Endothelial cell of umbilical vein (primary cell): ENCODE data around the gene ABCA1. TPM values are rescaled to one million over a fixed set of nuclear protein-coding genes. Genes with fewer than 3 reads are reported as not detected.

Source experiments
- BruUV-seq: library from RNA; stranded (reverse); fragments of 400-500 nt; replicated peaks from 2 replicates; lab custom pipeline; 2021; lab: Mats Ljungman, UMichigan
- CTCF ChIA-PET: fragments of 300-600, 350-600 bp; sonication (Branson Sonifier 250); formaldehyde crosslinking; loops from one replicate; lab custom pipeline; 2021; ENCODE audit warnings: antibody characterized with exemption, inconsistent platforms; lab: Charles Lee
- POLR2A ChIA-PET: fragments of 300-600, 350-600 bp; sonication (Branson Sonifier 250); formaldehyde crosslinking; loops from one replicate; lab custom pipeline; 2021; ENCODE audit warnings: antibody characterized with exemption, inconsistent platforms; lab: Charles Lee
- DNase-seq: peaks from one replicate; pipeline ENCODE4 v3.0.0-alpha.2; 2011; ENCODE audit warnings: low read depth, low spot score
- FAIRE-seq: peaks from 2 replicates; lab custom pipeline; 2011; peaks lifted over from hg19 to GRCh38; lab: Jason Lieb, UNC
- H2AFZ ChIP-seq: 2 replicates; pipeline ENCODE4 v1.6.0; 2012; ENCODE audit warnings: low read depth, low read length, control low read depth, inconsistent platforms
- H3K27ac ChIP-seq: 2 replicates; pipeline ENCODE4 v1.5.1; 2011; ENCODE audit warnings: low read depth, mild to moderate bottlenecking, control low read depth, low read length, moderate library complexity; ENCODE audit not compliant: insufficient read depth
- H3K27me3 ChIP-seq, 2 experiments: 2 replicates each; pipeline versions ENCODE4 v1.6.0 to v1.6.1; 2011; ENCODE audit warnings: low read length in 2 of 2, mixed read lengths in 1 of 2; ENCODE audit not compliant: control insufficient read depth in 2 of 2, insufficient read depth in 2 of 2
- H3K36me3 ChIP-seq, 2 experiments: 2 replicates in 1 of 2; 3 replicates in 1 of 2; pipeline ENCODE4 v1.5.1; 2011; ENCODE audit warnings: low read length in 2 of 2, mild to moderate bottlenecking in 1 of 2, moderate library complexity in 1 of 2; ENCODE audit not compliant: control insufficient read depth in 2 of 2, insufficient read depth in 2 of 2; ENCODE audit errors: extremely low read depth in 1 of 2
- H3K4me1 ChIP-seq: 3 replicates; pipeline ENCODE4 v1.5.1; 2011; ENCODE audit warnings: mild to moderate bottlenecking, low read length; ENCODE audit not compliant: control insufficient read depth, insufficient read depth; ENCODE audit errors: extremely low read depth
- H3K4me2 ChIP-seq: 2 replicates; pipeline ENCODE4 v1.6.1; 2011; ENCODE audit warnings: low read length, control low read depth, mixed read lengths; ENCODE audit not compliant: insufficient read depth
- H3K4me3 ChIP-seq, 3 experiments: fragments of 200-600 bp in 1 of 3; sonication (generic), shearing (Covaris generic) in 1 of 3; replicated peaks in 1 of 3; 2 replicates each; pipeline ENCODE4 v1.5.1; 2011 to 2016; ENCODE audit warnings: control low read depth in 3 of 3, low read length in 3 of 3, mild to moderate bottlenecking in 2 of 3, inconsistent platforms in 1 of 3, low read depth in 1 of 3, moderate library complexity in 1 of 3; ENCODE audit not compliant: insufficient read depth in 1 of 3
- H3K79me2 ChIP-seq: 2 replicates; pipeline ENCODE4 v1.6.0; 2012; ENCODE audit warnings: low read length, inconsistent platforms; ENCODE audit not compliant: control insufficient read depth, insufficient read depth
- H3K9ac ChIP-seq: replicated peaks from 2 replicates; pipeline ENCODE3; 2011; ENCODE audit warnings: low read length, control low read depth; ENCODE audit not compliant: insufficient read depth; ENCODE audit errors: extremely low read depth
- H3K9me1 ChIP-seq: replicated peaks from 3 replicates; pipeline ENCODE4 v1.6.0; 2011; ENCODE audit warnings: mild to moderate bottlenecking, low read length; ENCODE audit not compliant: control insufficient read depth, insufficient read depth; ENCODE audit errors: extremely low read depth
- H3K9me3 ChIP-seq: replicated peaks from 2 replicates; pipeline ENCODE4 v1.5.1; 2012; ENCODE audit warnings: low read length, inconsistent platforms; ENCODE audit not compliant: control insufficient read depth, insufficient read depth
- H4K20me1 ChIP-seq: replicated peaks from 2 replicates; pipeline ENCODE3; 2011; ENCODE audit warnings: mild to moderate bottlenecking, low read length; ENCODE audit not compliant: control insufficient read depth, insufficient read depth; ENCODE audit errors: extremely low read depth
- CTCF ChIP-seq, 2 donors: IDR thresholded peaks; 1 replicate in 1 of 2; 2 replicates in 1 of 2; pipeline ENCODE4 v1.5.1; 2011; ENCODE audit warnings: low read length in 2 of 2, mild to moderate bottlenecking in 2 of 2, moderate library complexity in 2 of 2, control low read depth in 1 of 2, inconsistent platforms in 1 of 2, low read depth in 1 of 2; ENCODE audit not compliant: insufficient read depth in 1 of 2; ENCODE audit errors: extremely low read depth in 1 of 2
- EZH2 ChIP-seq: IDR thresholded peaks from 2 replicates; pipeline ENCODE4 v1.6.1; 2012; ENCODE audit warnings: borderline replicate concordance, low read depth, mild to moderate bottlenecking, moderate library complexity, low read length, inconsistent platforms; ENCODE audit not compliant: severe bottlenecking
- FOS ChIP-seq: IDR thresholded peaks from 2 replicates; pipeline ENCODE4 v1.6.1; 2011; ENCODE audit warnings: mild to moderate bottlenecking, low read length, moderate library complexity, borderline replicate concordance; ENCODE audit not compliant: insufficient read depth
- GATA2 ChIP-seq: IDR thresholded peaks from 2 replicates; pipeline ENCODE4 v1.7.0; 2011; ENCODE audit warnings: low read depth, mild to moderate bottlenecking, moderate library complexity, mixed read lengths, low read length; ENCODE audit not compliant: insufficient read length, insufficient read depth
- MAX ChIP-seq: IDR thresholded peaks from 2 replicates; pipeline ENCODE4 v1.6.1; 2011; ENCODE audit not compliant: insufficient read depth, insufficient read length
- MYC ChIP-seq: IDR thresholded peaks from one replicate; pipeline ENCODE4 v1.6.1; 2011; ENCODE audit warnings: mild to moderate bottlenecking, low read depth, low read length
- POLR2A ChIP-seq: IDR thresholded peaks from 2 replicates; pipeline ENCODE4 v1.6.1; 2012; ENCODE audit warnings: low read depth, mild to moderate bottlenecking, control low read depth, low read length
- POLR2AphosphoS5 ChIP-seq: IDR thresholded peaks from 2 replicates; pipeline ENCODE4 v1.6.1; 2012; ENCODE audit warnings: low read depth, mild to moderate bottlenecking, control low read depth, low read length, moderate library complexity; ENCODE audit not compliant: insufficient read depth
- dilution Hi-C: fragments of 300-500 bp; cut with MboI; formaldehyde crosslinking; loops from one replicate; pipeline ENCODE4 v1.15.0; 2019; ENCODE audit warnings: low sequenced_read_pairs; ENCODE audit not compliant: extremely low pct_ligation_motif_present
- intact Hi-C: fragments of 100-400 bp; cut with micrococcal nuclease; formaldehyde crosslinking; loops from one replicate; pipeline ENCODE4 v1.10.0; 2022
- polyA plus RNA-seq, 4 experiments: library from polyadenylated mRNA; depleted of rRNA in 3 of 4; stranded (reverse) in 3 of 4; unstranded in 1 of 4; fragments of >200 nt; gene quantifications; 2 replicates each; pipeline versions ENCODE4 v1.2.1 to v1.2.3, GENCODE V29; 2011 to 2012; ENCODE audit warnings: missing spikeins in 1 of 4
- total RNA-seq: library from RNA; stranded (reverse); gene quantifications from 2 replicates; pipeline ENCODE4 v1.2.3, GENCODE V29; 2021

ABCA1 gene
- total and polyA plus RNA-seq, 2 donors (not counting 3 experiments of a cell fraction or from before 2014, with no cell fraction given): 2.4 to 9.8 TPM

- H3K79me2 ChIP-seq: no peaks in the 10 kb centered on the region
- DNase-seq (no peak), FAIRE-seq (no peak)
- no peaks in the 10 kb centered on the region for H3K36me3 ChIP-seq
- BruUV-seq: no TSS peak
- H3K27ac ChIP-seq: no peak overlapping the region
- TF ChIP-seq POLR2A (no peak), MYC (no peak), MAX (no peak), POLR2AphosphoS5 (no peak)
- no peak overlapping the region for H3K4me3 ChIP-seq
- dilution Hi-C loops: no loop called here
- no peak overlapping the region for H2AFZ ChIP-seq
- no peaks in the 10 kb centered on the region for H3K9me3 ChIP-seq
- no peak overlapping the region for H3K4me2 ChIP-seq
- peaks cover 0 to 5% of the 10 kb centered on the region in 2 experiments for H3K27me3 ChIP-seq
- intact Hi-C loops: no loop called here
- no peaks in the 10 kb centered on the region for H3K4me1 ChIP-seq
- no peak overlapping the region for H3K9ac ChIP-seq
- no peaks in the 10 kb centered on the region for H4K20me1 ChIP-seq
- H3K9me1 ChIP-seq: no peaks in the 10 kb centered on the region
- ChIA-PET CTCF (no interaction called here), POLR2A (no interaction called here)
These were observed 149.2 kb downstream of the ABCA1 start for GRCh38 chr9:104778802-104779201.

GRCh38 chr9:104776797-104777196, 151.2 kb downstream of the ABCA1 start:
- no peak for DNase-seq
- Histone ChIP-seq H3K4me3 (no peak overlapping the region), H3K79me2 (no peaks in the 10 kb centered on the region), H3K9me1 (no peaks in the 10 kb centered on the region), H3K36me3 (no peaks in the 10 kb centered on the region), H4K20me1 (no peaks in the 10 kb centered on the region), H3K9me3 (no peaks in the 10 kb centered on the region), H3K9ac (no peak overlapping the region), H2AFZ (no peak overlapping the region), H3K4me2 (no peak overlapping the region), H3K27me3 (peaks cover 0 to 5% of the 10 kb centered on the region in 2 experiments), H3K4me1 (no peaks in the 10 kb centered on the region), H3K27ac (no peak overlapping the region)
- no TSS peak for BruUV-seq
- TF ChIP-seq FOS (no peak), MAX (no peak), GATA2 (no peak), MYC (no peak), CTCF (IDR thresholded peaks at IDR 0.05; ENCODE audit: extremely low read depth in 1 of 2, insufficient read depth in 1 of 2, low read depth in 1 of 2, low read length in 2 of 2) (no peak), EZH2 (no peak), POLR2AphosphoS5 (no peak)
- ChIA-PET POLR2A (no interaction called here), CTCF (no interaction called here)
- FAIRE-seq: no peak
- dilution Hi-C loops (no loop called here), intact Hi-C loops (no loop called here)
